SK-N-SH treated with all-trans-retinoic acid at 6 μM for 48 hours (cell line): ENCODE results near the gene CPNE4.

Source experiments
- CREB5 ChIP-seq: fragments of 250-450 bp; sonication (Bioruptor Pico); IDR thresholded peaks from 2 replicates; pipeline ENCODE4 v1.5.1; 2020; ENCODE audit warnings: low read depth, mild to moderate bottlenecking, moderate library complexity
- CSRNP3 ChIP-seq: fragments of 250-450 bp; sonication (Bioruptor Pico); IDR thresholded peaks from 2 replicates; pipeline ENCODE4 v1.5.1; 2021; ENCODE audit warnings: mild to moderate bottlenecking, moderate library complexity
- ESRRG ChIP-seq: fragments of 250-450 bp; sonication (Bioruptor Pico); IDR thresholded peaks from 2 replicates; pipeline ENCODE4 v1.6.1; 2021; ENCODE audit warnings: mild to moderate bottlenecking
- ISL1 ChIP-seq: fragments of 250-450 bp; sonication (Bioruptor Pico); IDR thresholded peaks from 2 replicates; pipeline ENCODE4 v2.1.2; 2022; ENCODE audit warnings: mild to moderate bottlenecking, moderate library complexity
- OSR1 ChIP-seq: fragments of 250-450 bp; sonication (Bioruptor Pico); IDR thresholded peaks from 2 replicates; pipeline ENCODE4 v1.8.0; 2022; ENCODE audit warnings: moderate library complexity, mild to moderate bottlenecking, inconsistent platforms
- POU6F1 ChIP-seq: fragments of 250-450 bp; sonication (Bioruptor Pico); IDR thresholded peaks from 2 replicates; pipeline ENCODE4 v1.8.0; 2021; ENCODE audit warnings: low read depth, mild to moderate bottlenecking, moderate library complexity, borderline replicate concordance
- PPARA ChIP-seq: fragments of 250-450 bp; sonication (Bioruptor Pico); IDR thresholded peaks from 2 replicates; pipeline ENCODE4 v1.5.0; 2020; ENCODE audit warnings: mild to moderate bottlenecking, borderline replicate concordance
- ZC3H10 ChIP-seq: fragments of 250-450 bp; sonication (Bioruptor Pico); IDR thresholded peaks from 2 replicates; pipeline ENCODE4 v1.5.1; 2021; ENCODE audit warnings: mild to moderate bottlenecking, moderate library complexity
- ZFP3 ChIP-seq: fragments of 250-450 bp; sonication (Bioruptor Pico); IDR thresholded peaks from 2 replicates; pipeline ENCODE4 v1.5.0; 2020; ENCODE audit warnings: mild to moderate bottlenecking, moderate library complexity
- ZNF565 ChIP-seq: fragments of 450-650 bp; formaldehyde crosslinking; conservative IDR thresholded peaks from 2 replicates; pipeline ENCODE4 v1.5.0; 2020; ENCODE audit warnings: low read depth, mild to moderate bottlenecking, moderate library complexity
- ZNF8 ChIP-seq: fragments of 450-650 bp; formaldehyde crosslinking; IDR thresholded peaks from 2 replicates; pipeline ENCODE4 v1.5.0; 2020; ENCODE audit warnings: mild to moderate bottlenecking, moderate library complexity

- no peak for TF ChIP-seq CSRNP3
- no peak for TF ChIP-seq ZNF565 (CRISPR knock-in tag)
- no peak for TF ChIP-seq CREB5 (CRISPR knock-in tag)
- TF ChIP-seq PPARA (CRISPR knock-in tag): no peak
- no peak for TF ChIP-seq ZC3H10 (CRISPR knock-in tag)
- no peak for TF ChIP-seq OSR1
- TF ChIP-seq POU6F1: no peak
- no peak for TF ChIP-seq ZNF8
- TF ChIP-seq ZFP3 (CRISPR knock-in tag): no peak
- TF ChIP-seq ESRRG: no peak
- no peak for TF ChIP-seq ISL1 (CRISPR knock-in tag)
Measured at GRCh38 chr3:131772269-131773026, 262.4 kb downstream of the CPNE4 start.
